Stimulated activated naive CD8-positive, alpha-beta T cell treated with anti-CD3 and anti-CD28 coated beads, Interleukin-15, amount 100 ng/mL, for 72 hours (primary cell): ENCODE measurements around the gene ENO3.
"Not testable (repeated sequence)": the region's sequence is repeated elsewhere in the genome, so short reads cannot be mapped to it uniquely, and the experiment has no call there.

Source experiments
- ATAC-seq: fragments of 150-1000 bp; cut with Tn5 transposase; 2 replicates; pipeline ENCODE4 v1.10.0; 2021; ENCODE audit warnings: mild to moderate bottlenecking, moderate library complexity
- DNase-seq, 2 donors: peaks; one replicate each; pipeline ENCODE4 v3.0.0; 2021 to 2022
- H3K27ac Mint-ChIP-seq, 2 donors: one replicate each; pipeline ENCODE4 v1.8.0; 2022; ENCODE audit warnings: mild to moderate bottlenecking in 2 of 2, mixed read lengths in 2 of 2, moderate library complexity in 2 of 2
- H3K27me3 Mint-ChIP-seq: one replicate; pipeline ENCODE4 v1.8.0; 2022; ENCODE audit warnings: mixed read lengths
- H3K4me1 Mint-ChIP-seq: one replicate; pipeline ENCODE4 v1.8.0; 2022; ENCODE audit warnings: mild to moderate bottlenecking, mixed read lengths
- H3K4me3 Mint-ChIP-seq, 2 donors: one replicate each; pipeline ENCODE4 v1.8.0; 2022; ENCODE audit warnings: mild to moderate bottlenecking in 2 of 2, mixed read lengths in 2 of 2, moderate library complexity in 1 of 2
- H3K9me3 Mint-ChIP-seq, 2 donors: one replicate each; pipeline ENCODE4 v1.8.0; 2022; ENCODE audit warnings: mixed read lengths in 2 of 2

The ENO3 gene

DNA sequence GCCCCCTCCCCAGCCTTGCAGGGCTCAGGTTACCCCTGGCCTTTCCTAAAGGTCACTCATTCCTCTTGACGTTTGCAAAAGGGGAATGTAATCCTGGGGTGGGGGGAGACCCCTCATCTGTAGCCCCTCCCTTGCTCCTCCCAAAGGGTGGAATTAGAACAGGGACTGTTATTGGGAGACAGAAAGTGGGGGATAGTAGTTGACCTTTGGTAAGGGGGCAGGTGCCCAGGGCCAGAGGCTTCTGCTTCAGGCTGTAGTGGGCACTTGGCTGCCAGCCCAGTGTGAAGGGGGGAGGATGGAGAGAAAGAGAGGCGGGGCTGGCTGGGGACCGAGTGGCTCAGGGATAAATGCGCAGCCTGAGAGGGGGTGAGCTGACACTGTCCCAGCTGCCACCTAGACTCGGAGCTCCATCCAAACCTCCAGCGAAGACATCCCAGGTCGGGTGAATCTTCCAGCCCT, at the start of gene ENO3:
Gene ENO3 (plus strand): TSS at position 374 of the 459 bp plus-strand sequence. CDS start 711 bp downstream, outside the sequence.
- Mint-ChIP-seq H3K27me3 (no peaks in the 10 kb centered on the region), H3K27ac (peak within 1 kb of the TSS; percentile 94 to 96), H3K4me1 (peaks cover 24% of the 10 kb centered on the region), H3K9me3 (no peaks in the 10 kb centered on the region), H3K4me3 (peak within 1 kb of the TSS; percentile 93 to 94)
- DNase-seq (no peak), ATAC-seq (no peak)

DNA sequence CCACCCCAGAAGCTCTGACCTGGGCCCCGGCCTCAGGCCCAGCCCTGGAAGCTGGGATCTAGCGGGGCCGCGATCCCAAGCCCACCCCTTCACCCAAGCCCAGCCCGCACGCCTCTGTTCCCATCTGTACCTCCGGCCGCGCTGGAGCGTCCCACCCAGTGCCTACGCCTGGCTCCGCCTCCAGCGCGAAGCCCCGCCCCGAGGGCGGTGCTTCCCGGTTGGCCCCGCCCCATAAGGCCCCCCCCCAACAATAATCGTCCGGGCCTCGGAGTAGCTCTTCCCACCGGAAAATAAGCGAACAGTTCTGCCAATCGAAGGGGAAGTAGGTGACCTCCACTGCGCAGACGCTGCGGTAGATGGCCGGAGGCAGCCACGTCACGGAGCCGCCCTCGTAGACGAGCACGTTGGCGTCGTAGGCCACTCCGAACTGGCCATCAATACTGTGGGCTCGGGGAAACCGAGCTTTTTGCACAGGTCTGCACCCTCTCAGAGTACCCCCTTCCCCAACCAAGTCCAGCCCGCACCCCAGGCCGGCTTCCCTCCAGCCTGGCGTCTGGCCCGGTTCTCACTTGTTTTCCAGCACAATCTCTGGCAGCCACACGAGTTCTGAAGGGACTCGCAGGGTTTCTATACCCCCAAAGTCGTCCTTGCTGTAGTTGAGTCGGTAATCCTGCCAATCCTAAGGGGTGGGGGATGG, 49.1 kb upstream of the ENO3 start:
- no peaks in the 10 kb centered on the region for H3K9me3 Mint-ChIP-seq
- H3K4me1 Mint-ChIP-seq = peaks cover 55% of the 10 kb centered on the region
- peak overlapping the region in 1 of 2 donors; percentile 48 for H3K27ac Mint-ChIP-seq
- peak overlapping the region; percentile 91 to 97 for H3K4me3 Mint-ChIP-seq
- no peaks in the 10 kb centered on the region for H3K27me3 Mint-ChIP-seq
- no peak for DNase-seq
- ATAC-seq = no peak

DNA sequence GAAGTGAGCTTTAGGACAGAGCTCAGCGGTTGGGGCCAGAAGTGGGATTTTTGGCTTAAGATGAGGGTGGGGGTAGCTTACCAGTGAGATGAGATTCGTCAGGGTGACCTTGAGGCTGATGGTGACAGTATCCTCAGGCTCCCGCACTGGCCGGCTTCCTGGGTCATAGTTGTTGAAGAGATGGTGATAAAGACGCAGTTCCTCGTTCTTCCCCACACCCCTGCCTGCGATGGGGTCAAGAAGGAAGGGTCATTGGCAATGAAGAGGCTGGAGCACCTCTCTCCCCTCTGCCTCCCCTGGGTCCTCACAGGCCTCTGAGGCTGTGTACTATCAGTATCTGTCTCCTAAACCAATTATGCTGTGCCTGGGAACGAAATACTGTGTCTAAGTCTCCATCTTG, 48.4 kb upstream of the ENO3 start:
- peak overlapping the region; percentile 53 to 71 for H3K4me3 Mint-ChIP-seq
- H3K27me3 Mint-ChIP-seq = no peaks in the 10 kb centered on the region
- peak overlapping the region in 1 of 2 donors; percentile 51 for H3K27ac Mint-ChIP-seq

DNA sequence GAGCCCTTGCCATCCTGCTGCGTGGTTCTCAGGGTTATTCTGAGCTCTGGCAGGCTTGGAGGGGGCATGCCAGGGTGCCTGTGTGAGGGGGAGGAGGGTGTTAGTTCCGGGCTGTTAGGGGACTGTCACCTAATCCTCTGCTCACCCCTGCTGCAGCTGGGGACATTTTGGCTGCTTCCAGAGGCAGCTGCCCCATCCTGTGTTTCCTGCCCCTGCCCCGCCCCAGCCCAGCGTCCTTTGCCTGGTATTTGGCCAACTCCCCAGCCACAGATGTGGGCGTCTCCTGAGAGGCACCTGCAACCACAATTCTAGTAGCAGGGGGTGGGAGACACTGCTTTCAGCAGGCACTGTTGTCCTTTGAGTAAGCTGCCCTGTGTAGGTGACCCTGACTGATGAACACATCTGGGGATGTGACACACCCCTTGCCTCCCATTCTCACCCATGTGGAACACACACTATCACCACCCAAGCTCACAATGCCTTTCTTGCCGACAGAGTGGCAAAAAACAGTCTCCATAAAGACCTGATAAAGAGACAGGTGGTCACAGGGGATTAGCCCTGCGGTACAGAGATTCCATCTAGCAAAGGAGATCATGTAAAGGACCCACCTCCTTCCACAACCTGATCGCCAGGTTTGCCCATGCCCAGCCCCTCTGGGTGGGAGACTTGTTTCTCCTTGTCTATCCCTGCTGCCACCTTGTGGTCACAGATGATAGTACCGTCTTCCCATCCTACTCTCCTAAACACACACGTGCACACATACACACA, 47.7 kb upstream of the ENO3 start, which contains the start of gene CHRNE:
Gene CHRNE (minus strand): TSS at position 48 of the 768 bp plus-strand sequence. CDS start 35 bp downstream, at position 13.
- H3K4me1 Mint-ChIP-seq = peaks cover 52% of the 10 kb centered on the region
- H3K27ac Mint-ChIP-seq = peak within 1 kb of the TSS; percentile 2 to 51
- H3K9me3 Mint-ChIP-seq = no peaks in the 10 kb centered on the region
- peak; percentile 55 for ATAC-seq
- H3K4me3 Mint-ChIP-seq = peak within 1 kb of the TSS; percentile 53 to 71
- H3K27me3 Mint-ChIP-seq = no peaks in the 10 kb centered on the region
- peak; percentile 70 to 75 for DNase-seq

More for the DNA sequence above, 48.4 kb upstream of the ENO3 start:
- no peak for DNase-seq
- no peak for ATAC-seq
- Mint-ChIP-seq H3K4me1 (peaks cover 55% of the 10 kb centered on the region), H3K9me3 (no peaks in the 10 kb centered on the region)

DNA sequence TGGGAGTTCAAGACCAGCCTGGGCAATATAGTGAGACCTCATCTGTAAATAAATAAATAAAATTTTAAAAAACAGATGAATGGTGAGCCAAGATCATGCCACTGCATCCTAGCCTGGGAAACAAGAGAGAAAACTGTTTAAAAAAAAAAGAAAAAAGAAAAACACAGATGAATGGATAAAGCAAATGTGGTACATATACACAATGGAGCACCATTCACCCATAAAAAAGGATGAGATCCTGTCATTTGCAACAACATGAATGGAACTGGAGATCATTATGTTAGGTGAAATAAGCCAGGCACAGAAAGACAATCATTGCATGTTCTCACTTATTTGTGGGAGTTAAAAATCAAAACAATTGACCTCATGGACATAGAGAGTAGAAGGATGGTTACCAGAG, 44.3 kb upstream of the ENO3 start:
- not testable (repeated sequence) for ATAC-seq, DNase-seq, H3K4me3 Mint-ChIP-seq, H3K9me3 Mint-ChIP-seq, H3K27ac Mint-ChIP-seq, H3K27me3 Mint-ChIP-seq
- H3K4me1 Mint-ChIP-seq = peaks cover 27% of the 10 kb centered on the region

DNA sequence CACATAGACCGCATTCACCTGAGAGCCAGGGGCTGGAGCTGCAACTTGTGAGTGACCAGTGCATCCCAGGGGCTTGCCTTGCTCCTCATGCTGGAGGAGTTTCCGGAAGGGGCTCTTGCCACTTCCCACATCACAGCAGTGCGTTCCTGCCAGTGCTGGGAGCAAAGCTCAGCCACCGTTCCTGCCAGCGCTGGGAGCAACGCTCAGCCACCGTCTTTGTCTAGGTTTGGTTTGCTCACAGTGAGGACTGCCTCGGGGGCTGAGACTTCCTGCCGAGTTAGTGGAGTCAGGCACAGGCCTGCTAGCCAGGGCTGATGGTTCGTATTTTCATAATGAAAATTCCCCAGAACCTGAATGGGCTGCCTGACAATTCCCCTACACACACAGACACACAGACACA, 42.6 kb upstream of the ENO3 start:
- no peaks in the 10 kb centered on the region for H3K27me3 Mint-ChIP-seq
- DNase-seq = no peak
- H3K27ac Mint-ChIP-seq = no peak overlapping the region
- H3K9me3 Mint-ChIP-seq = no peaks in the 10 kb centered on the region
- peaks cover 11% of the 10 kb centered on the region for H3K4me1 Mint-ChIP-seq
- ATAC-seq = peak; percentile 3
- H3K4me3 Mint-ChIP-seq = no peak overlapping the region

DNA sequence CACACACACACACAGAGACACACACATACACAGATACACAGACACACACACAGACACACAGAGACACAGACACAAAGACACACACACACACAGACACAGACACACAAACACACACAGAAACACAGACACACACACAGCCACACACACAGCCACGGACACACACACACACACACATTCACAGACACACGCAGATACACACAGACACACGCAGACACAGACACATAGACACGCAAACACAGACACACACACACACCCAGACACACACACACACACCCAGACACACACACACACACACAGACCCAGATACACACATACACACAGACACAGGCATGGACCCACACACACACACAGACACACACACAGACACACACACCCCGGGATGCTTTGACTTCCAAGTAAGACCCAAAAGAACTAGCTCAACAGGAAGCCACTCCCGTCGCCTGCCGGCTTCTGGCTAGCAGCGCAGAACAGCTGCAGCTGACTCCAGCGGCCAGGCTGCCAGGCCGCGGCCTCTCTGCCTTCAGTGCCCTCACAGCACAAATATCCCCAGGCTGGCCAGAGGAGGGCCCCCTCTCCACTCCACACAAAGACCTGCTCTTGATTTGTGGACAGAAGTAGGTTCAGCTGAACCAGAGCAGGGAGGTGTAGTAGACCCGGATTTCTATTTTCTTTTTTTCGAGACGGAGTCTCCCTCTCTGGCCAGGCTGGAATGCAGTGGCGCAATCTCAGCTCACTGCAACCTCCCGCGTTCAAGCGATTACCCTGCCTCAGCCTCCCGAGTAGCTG, 42.0 kb upstream of the ENO3 start:
- H3K9me3 Mint-ChIP-seq = no peaks in the 10 kb centered on the region
- DNase-seq (peak; percentile 77 to 83), ATAC-seq (peak; percentile 99)
- no peak overlapping the region for H3K27ac Mint-ChIP-seq
- H3K4me1 Mint-ChIP-seq = peaks cover 5% of the 10 kb centered on the region
- H3K27me3 Mint-ChIP-seq = no peaks in the 10 kb centered on the region
- H3K4me3 Mint-ChIP-seq = no peak overlapping the region

DNA sequence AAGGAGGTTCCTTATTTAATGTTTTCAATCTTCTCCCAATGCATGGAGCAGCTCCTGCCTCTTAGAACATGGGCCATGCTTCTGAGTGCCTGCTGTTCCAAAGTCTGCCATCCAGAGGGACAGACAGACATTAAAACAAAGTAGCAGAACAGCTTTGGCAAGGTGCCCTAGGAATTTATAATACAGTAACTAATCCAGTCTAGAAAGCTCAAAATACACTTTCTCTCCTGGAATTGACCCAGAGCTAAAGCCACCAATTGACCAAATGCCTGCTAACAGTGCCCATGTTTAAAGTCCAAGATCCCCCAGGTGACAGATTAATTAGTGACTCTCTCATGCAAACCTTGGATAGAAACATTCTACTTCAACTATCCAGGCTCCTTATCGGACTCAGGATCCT, 36.9 kb upstream of the ENO3 start:
- ATAC-seq (no peak), DNase-seq (no peak)
- no peak overlapping the region for H3K4me3 Mint-ChIP-seq
- no peaks in the 10 kb centered on the region for H3K27me3 Mint-ChIP-seq
- H3K27ac Mint-ChIP-seq = no peak overlapping the region
- H3K4me1 Mint-ChIP-seq = no peaks in the 10 kb centered on the region
- no peaks in the 10 kb centered on the region for H3K9me3 Mint-ChIP-seq

DNA sequence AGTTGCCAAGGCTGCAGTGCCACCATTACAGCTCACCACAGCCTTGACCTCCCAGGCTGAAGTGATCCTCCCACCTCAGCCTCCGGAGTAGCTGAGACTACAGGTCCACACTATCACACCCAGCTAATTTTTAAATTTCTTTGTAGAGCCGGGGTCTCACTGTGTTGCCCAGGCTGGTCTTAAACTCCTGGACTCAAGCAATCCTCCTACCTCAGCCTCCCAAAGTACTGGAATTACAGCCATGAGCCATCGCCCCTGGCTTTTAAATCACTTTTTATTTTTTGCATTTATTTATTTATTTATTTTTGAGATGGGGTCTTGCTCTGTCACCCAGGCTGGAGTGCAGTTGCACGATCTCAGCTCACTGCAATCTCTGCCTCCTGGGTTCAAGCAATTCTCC, 36.4 kb upstream of the ENO3 start:
- not testable (repeated sequence) for H3K4me3 Mint-ChIP-seq, H3K9me3 Mint-ChIP-seq, H3K27ac Mint-ChIP-seq, H3K27me3 Mint-ChIP-seq, H3K4me1 Mint-ChIP-seq, DNase-seq, ATAC-seq

DNA sequence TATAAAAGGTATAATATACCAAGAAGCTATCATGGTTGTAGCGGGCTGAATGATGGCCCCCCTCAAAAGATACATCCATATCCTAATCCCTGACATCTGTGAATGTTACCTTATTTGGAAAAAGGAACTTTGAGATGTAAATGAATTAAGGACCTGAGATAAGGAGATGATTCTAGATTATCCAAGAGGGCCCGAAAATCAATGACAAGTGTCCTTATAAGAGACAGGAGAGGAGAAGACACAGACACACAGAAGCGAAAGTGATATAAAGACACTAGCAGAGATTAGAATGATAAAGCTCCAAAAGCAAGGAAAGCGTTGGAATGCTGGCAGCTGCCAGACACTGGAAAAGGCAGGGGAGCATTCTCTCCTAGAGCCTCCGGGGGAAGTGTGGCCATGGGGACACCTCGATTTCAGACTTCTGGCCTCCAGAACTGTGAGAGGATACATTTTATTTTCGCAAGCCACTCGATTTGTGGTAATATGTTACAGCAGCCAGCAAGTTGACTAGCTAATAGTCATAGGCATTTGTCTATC, 31.3 kb upstream of the ENO3 start:
- ATAC-seq = no peak
- Mint-ChIP-seq H3K4me1 (no peaks in the 10 kb centered on the region), H3K9me3 (no peaks in the 10 kb centered on the region), H3K4me3 (no peak overlapping the region), H3K27ac (no peak overlapping the region), H3K27me3 (no peaks in the 10 kb centered on the region)
- DNase-seq = no peak

DNA sequence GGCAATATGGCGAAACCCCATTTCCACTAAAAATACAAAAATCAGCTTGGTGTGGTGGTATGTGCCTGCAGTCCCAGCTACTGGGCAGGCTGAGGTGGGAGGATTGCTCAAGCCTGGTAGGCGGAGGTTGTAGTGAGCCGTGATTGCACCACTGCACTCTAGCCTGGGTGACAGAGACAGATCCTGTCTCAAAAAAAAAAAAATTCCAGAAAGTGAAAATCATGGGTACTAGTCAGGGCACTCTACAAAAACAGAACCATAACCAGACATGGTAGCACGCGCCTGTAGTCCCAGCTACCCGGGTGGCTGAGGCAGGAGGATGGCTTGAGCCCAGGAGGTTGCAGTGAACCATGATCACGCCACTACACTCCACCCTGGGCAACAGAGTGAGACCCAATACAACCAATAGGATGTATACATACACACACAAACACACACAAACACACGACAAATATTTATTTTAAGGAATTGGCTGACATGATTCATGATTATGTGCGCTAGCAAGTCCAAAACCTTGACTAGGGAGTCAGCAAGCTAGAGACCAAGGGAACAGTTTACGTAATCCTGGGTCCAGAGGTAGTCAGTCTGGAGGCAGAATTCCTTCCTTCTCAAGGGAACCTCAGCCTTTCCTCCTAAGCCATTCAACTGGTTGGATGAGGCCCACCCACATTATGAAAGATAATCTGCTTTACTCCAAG, 30.4 kb upstream of the ENO3 start:
- ATAC-seq (no peak), DNase-seq (no peak)
- Mint-ChIP-seq H3K4me1 (no peaks in the 10 kb centered on the region), H3K9me3 (no peaks in the 10 kb centered on the region), H3K4me3 (no peak overlapping the region), H3K27ac (no peak overlapping the region), H3K27me3 (no peaks in the 10 kb centered on the region)

DNA sequence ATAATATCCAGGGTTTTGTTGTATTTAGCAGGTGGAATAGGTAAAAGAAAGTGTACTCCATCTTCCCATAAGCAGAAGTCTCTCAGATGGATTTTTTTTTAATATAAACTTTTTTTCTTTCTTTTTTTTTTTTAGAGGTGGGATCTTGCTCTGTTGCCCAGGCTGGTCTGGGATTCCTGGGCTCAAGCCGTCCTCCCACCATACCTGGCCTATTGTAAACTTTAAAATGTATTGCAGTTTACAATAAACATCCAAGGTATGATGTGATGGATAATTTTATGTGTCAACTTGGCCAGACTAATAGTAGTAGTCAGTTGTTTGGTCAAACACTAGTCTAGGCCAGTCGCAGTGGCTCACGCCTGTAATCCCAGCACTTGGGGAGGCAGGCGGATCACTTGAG, 29.6 kb upstream of the ENO3 start:
- Mint-ChIP-seq H3K27ac (no peak overlapping the region), H3K4me1 (no peaks in the 10 kb centered on the region), H3K9me3 (no peaks in the 10 kb centered on the region), H3K27me3 (no peaks in the 10 kb centered on the region), H3K4me3 (no peak overlapping the region)
- ATAC-seq = no peak
- no peak for DNase-seq

DNA sequence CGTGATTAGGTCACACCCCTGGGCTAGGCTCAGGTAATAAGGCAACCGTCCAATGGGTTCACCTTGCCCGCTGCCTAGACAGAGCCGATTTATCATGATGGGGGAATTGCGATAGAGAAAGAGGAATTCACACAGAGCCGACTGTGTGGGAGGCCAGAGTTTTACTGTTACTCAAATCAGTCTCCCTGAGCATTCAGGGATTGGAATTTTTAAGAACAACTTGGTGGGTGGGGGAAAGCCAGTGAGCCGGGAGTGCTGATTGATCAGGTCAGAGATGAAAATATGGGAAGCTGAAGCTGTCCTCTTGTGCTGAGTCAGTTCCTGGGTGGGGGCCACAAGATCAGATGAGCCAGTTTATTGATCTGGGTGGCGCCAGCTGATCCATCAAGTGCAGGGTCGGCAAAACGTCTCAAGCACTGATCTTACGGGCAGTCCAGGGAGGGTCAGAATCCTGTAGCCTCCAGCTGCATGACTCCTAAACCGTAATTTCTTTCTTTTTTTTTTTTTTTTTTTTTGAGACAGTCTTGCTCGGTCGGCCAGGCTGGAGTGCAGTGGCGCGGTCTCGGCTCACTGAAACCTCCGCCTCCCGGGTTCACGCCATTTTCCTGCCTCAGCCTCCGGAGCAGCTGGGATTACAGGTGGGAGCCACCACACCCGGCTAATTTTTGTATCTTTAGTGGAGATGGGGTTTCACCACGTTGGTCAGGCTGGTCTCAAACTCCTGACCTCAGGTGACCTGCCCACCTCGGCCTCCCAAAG, 24.2 kb upstream of the ENO3 start:
- not testable (repeated sequence) for DNase-seq, H3K27me3 Mint-ChIP-seq, H3K9me3 Mint-ChIP-seq, ATAC-seq, H3K4me1 Mint-ChIP-seq, H3K4me3 Mint-ChIP-seq
- H3K27ac Mint-ChIP-seq = peak overlapping the region; percentile 50 to 86

DNA sequence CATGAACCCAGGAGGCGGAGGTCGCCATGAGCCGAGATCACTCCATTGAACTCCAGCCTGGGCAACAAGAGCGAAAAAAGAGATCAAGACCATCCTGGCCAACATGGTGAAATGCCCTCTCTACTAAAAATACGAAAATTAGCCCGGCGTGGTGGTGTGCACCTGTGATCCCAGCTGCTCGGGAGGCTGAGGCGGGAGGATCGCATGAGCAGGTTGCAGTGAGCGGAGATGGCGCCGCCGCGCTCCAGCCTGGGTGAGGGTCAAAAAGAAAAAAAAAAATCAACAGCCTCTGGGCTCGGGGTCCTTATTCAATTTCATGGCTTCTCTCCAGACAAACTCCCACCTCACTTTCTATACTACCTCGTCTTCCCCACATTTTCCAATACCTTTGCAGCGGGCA, 22.0 kb upstream of the ENO3 start:
- DNase-seq = no peak
- no peak overlapping the region for H3K27ac Mint-ChIP-seq
- H3K9me3 Mint-ChIP-seq = no peaks in the 10 kb centered on the region
- H3K4me3 Mint-ChIP-seq = no peak overlapping the region
- ATAC-seq = no peak
- peaks cover 22% of the 10 kb centered on the region for H3K4me1 Mint-ChIP-seq
- H3K27me3 Mint-ChIP-seq = peaks cover 13% of the 10 kb centered on the region
